Kidney (tissue), 22 donors: ENCODE measurements around the gene UBE2L6. TPM values are rescaled to one million over a fixed set of nuclear protein-coding genes. Genes with fewer than 3 reads are reported as not detected.

Experiments
- DNase-seq, 5 donors: peaks; one replicate each; pipeline ENCODE4 v3.0.0-alpha.2; 2013 to 2020
- FAIRE-seq: peaks from 2 replicates; lab custom pipeline; 2012; peaks lifted over from hg19 to GRCh38; lab: Jason Lieb, UNC
- H3K27ac ChIP-seq, 2 donors: one replicate each; pipeline ENCODE4 v1.7.0; 2013; ENCODE audit warnings: low read depth in 2 of 2, low read length in 2 of 2, inconsistent platforms in 1 of 2
- H3K27me3 ChIP-seq: one replicate; pipeline ENCODE4 v1.7.1; 2013; ENCODE audit warnings: low read length, inconsistent platforms; ENCODE audit not compliant: control insufficient read depth, insufficient read depth
- H3K36me3 ChIP-seq, 3 donors: one replicate each; pipeline versions ENCODE4 v1.7.0 to v1.7.1; 2013; ENCODE audit warnings: low read length in 3 of 3, control low read depth in 1 of 3, inconsistent platforms in 1 of 3; ENCODE audit not compliant: insufficient read depth in 3 of 3, control insufficient read depth in 2 of 3
- H3K4me1 ChIP-seq, 3 donors: one replicate each; pipeline versions ENCODE4 v1.7.0 to v1.7.1; 2013; ENCODE audit warnings: low read length in 3 of 3, inconsistent platforms in 1 of 3, low read depth in 1 of 3; ENCODE audit not compliant: control insufficient read depth in 2 of 3, insufficient read depth in 2 of 3
- H3K4me3 ChIP-seq, 3 donors: one replicate each; pipeline versions ENCODE4 v1.7.0 to v1.8.1; 2013; ENCODE audit warnings: low read length in 3 of 3, control low read depth in 1 of 3, inconsistent platforms in 1 of 3
- H3K9ac ChIP-seq, 3 donors: one replicate each; pipeline versions ENCODE4 v1.7.0 to v1.7.1; 2013; ENCODE audit warnings: low read length in 3 of 3, control low read depth in 1 of 3, inconsistent platforms in 1 of 3
- H3K9me3 ChIP-seq, 3 donors: one replicate each; pipeline versions ENCODE4 v1.7.0 to v1.7.1; 2013; ENCODE audit warnings: low read length in 3 of 3, control low read depth in 1 of 3, inconsistent platforms in 1 of 3; ENCODE audit not compliant: control insufficient read depth in 2 of 3, insufficient read depth in 1 of 3
- intact Hi-C: fragments of 100-400 bp; cut with DNase I; formaldehyde crosslinking; loops from one replicate; pipeline ENCODE4 v1.11.1; 2022
- long read RNA-seq, 10 donors: library from polyadenylated mRNA in 1 of 10; unstranded in 1 of 10; transcript quantifications; one replicate each; pipeline ENCODE4 v2.0.0 and lab custom pipeline, GENCODE V29; 2021 to 2026
- polyA plus RNA-seq: library from polyadenylated mRNA; stranded (reverse); fragments of 350-450 nt; fragmentation: Illumina TruSeq; extraction: RNeasy Lipid Tissue Mini Kit (QIAGEN cat#74804); gene quantifications from one replicate; pipeline ENCODE4 v1.2.3, GENCODE V29; 2014; ENCODE audit warnings: low read depth, low replicate concordance; ENCODE audit not compliant: insufficient read depth
- total RNA-seq: library from RNA; stranded (reverse); fragmentation: NEBNext Ultra II Directional; extraction: Animal tissue kit (Norgen Biotek cat#: 25700); gene quantifications from one replicate; pipeline ENCODE4 v1.2.1, GENCODE V29; 2021
- TF ChIP-seq, protein P1 (sequence below): IDR thresholded peaks from 3 replicates; pipeline ENCODE4 v1.5.1; 2012; ENCODE audit warnings: mild to moderate bottlenecking, moderate library complexity, borderline replicate concordance; ENCODE audit not compliant: insufficient read depth; ENCODE audit errors: extremely low read depth
- donor health status: control.
- donor health status: control.
- donor health status: control.
- donor health status: control.
- donor health status: control.
- donor health status: DM: yes; HTN: yes; CAD: no.
- donor health status: Normal renal cell carcinoma (clear cell type).

UBE2L6 gene
- total RNA-seq (71.4 TPM), polyA plus RNA-seq (73.9 TPM)
- long read RNA-seq, donor 1, transcript UBE2L6-201 (4 exons, 1,354 nt) = major isoform, 14 of 15 reads
- long read RNA-seq, donor 1, partial matches to known transcripts = 0 of 15 reads
- long read RNA-seq, donor 1, other reads (novel, unspliced or antisense) = 0 of 15 reads
- long read RNA-seq, donor 2, transcript UBE2L6-201 (4 exons, 1,354 nt) = major isoform, 21 of 26 reads
- long read RNA-seq, donor 2, partial matches to known transcripts = 0 of 26 reads
- long read RNA-seq, donor 2, other reads (novel, unspliced or antisense) = 0 of 26 reads
- long read RNA-seq, donor 3, transcript UBE2L6-201 (4 exons, 1,354 nt) = major isoform, 24 of 27 reads
- long read RNA-seq, donor 3, partial matches to known transcripts = 0 of 27 reads
- long read RNA-seq, donor 3, other reads (novel, unspliced or antisense) = 0 of 27 reads
- long read RNA-seq, donor 4, transcript UBE2L6-201 (4 exons, 1,354 nt) = major isoform, 11 of 16 reads
- long read RNA-seq, donor 4, partial matches to known transcripts = 0 of 16 reads
- long read RNA-seq, donor 4, other reads (novel, unspliced or antisense) = 0 of 16 reads
- long read RNA-seq, donor 5, partial matches to known transcripts = 8 of 9 reads
- long read RNA-seq, donor 5, other reads (novel, unspliced or antisense) = 0 of 9 reads
- long read RNA-seq, donor 6, transcript UBE2L6-201 (4 exons, 1,354 nt) = major isoform, 26 of 39 reads
- long read RNA-seq, donor 6, partial matches to known transcripts = 12 of 39 reads
- long read RNA-seq, donor 6, other reads (novel, unspliced or antisense) = 0 of 39 reads
- long read RNA-seq, donor 7, transcript UBE2L6-201 (4 exons, 1,354 nt) = major isoform, 59 of 71 reads
- long read RNA-seq, donor 7, partial matches to known transcripts = 2 of 71 reads
- long read RNA-seq, donor 7, other reads (novel, unspliced or antisense) = 5 of 71 reads
- long read RNA-seq, donor 8, transcript UBE2L6-202 (4 exons, 1,573 nt) = minor isoform, 5 of 26 reads
- long read RNA-seq, donor 8, transcript UBE2L6-201 (4 exons, 1,354 nt) = major isoform, 21 of 26 reads
- long read RNA-seq, donor 8, partial matches to known transcripts = 0 of 26 reads
- long read RNA-seq, donor 8, other reads (novel, unspliced or antisense) = 0 of 26 reads
- long read RNA-seq, donor 9, transcript UBE2L6-201 (4 exons, 1,354 nt) = major isoform, 9 of 9 reads
- long read RNA-seq, donor 9, partial matches to known transcripts = 0 of 9 reads
- long read RNA-seq, donor 9, other reads (novel, unspliced or antisense) = 0 of 9 reads
- long read RNA-seq, donor 10, transcript UBE2L6-201 (4 exons, 1,354 nt) = major isoform, 10 of 151 reads
- long read RNA-seq, donor 10, partial matches to known transcripts = 139 of 151 reads
- long read RNA-seq, donor 10, other reads (novel, unspliced or antisense) = 0 of 151 reads

GRCh38 chr11:57567515-57568329 is at the start of gene UBE2L6:
UBE2L6 (minus strand) TSS chr11:57567672; CDS start chr11:57567611, 61 bp downstream.
- Histone ChIP-seq H3K4me1 (peaks cover 0 to 12% (median 0%) of the 10 kb centered on the region in 3 donors), H3K9ac (peak within 1 kb of the TSS; percentile 69 to 80 (median 72)), H3K27me3 (no peaks in the 10 kb centered on the region), H3K36me3 (no peaks in the 10 kb centered on the region), H3K9me3 (no peaks in the 10 kb centered on the region), H3K4me3 (peak within 1 kb of the TSS; percentile 81 to 94 (median 85)), H3K27ac (peak within 1 kb of the TSS; percentile 77 to 88)
- TF ChIP-seq, protein P1, sequence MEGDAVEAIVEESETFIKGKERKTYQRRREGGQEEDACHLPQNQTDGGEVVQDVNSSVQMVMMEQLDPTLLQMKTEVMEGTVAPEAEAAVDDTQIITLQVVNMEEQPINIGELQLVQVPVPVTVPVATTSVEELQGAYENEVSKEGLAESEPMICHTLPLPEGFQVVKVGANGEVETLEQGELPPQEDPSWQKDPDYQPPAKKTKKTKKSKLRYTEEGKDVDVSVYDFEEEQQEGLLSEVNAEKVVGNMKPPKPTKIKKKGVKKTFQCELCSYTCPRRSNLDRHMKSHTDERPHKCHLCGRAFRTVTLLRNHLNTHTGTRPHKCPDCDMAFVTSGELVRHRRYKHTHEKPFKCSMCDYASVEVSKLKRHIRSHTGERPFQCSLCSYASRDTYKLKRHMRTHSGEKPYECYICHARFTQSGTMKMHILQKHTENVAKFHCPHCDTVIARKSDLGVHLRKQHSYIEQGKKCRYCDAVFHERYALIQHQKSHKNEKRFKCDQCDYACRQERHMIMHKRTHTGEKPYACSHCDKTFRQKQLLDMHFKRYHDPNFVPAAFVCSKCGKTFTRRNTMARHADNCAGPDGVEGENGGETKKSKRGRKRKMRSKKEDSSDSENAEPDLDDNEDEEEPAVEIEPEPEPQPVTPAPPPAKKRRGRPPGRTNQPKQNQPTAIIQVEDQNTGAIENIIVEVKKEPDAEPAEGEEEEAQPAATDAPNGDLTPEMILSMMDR = no peak
- intact Hi-C loops = no loop called here
- peak in 4 of 5 donors; percentile 61 to 91 (median 86) for DNase-seq
- no peak for FAIRE-seq

DNA sequence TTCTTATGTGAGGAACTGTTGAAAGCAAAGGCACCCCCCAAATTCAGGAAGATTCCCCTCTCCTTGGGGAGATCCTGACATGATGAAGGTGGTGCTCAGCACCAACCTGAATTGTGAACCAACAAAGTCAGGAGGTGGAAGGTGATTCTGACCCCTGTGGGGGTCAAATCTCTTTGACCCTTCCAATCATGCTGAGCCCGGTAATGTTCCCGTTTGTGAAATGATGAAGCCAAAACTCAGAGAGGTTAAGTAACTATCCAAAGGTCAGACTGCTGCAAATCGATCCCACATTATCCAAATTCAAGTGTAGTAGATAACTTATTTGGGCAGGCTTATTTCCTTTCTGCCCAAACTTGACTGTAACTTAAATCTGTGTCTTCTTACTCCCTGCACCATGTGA is 49.1 kb upstream of the UBE2L6 start:
- Histone ChIP-seq H3K36me3 (peaks cover 2 to 9% (median 3%) of the 10 kb centered on the region in 3 donors), H3K4me3 (no peak overlapping the region), H3K4me1 (no peaks in the 10 kb centered on the region), H3K9ac (no peak overlapping the region), H3K9me3 (peaks cover 0 to 7% (median 0%) of the 10 kb centered on the region in 3 donors), H3K27me3 (no peaks in the 10 kb centered on the region), H3K27ac (no peak overlapping the region)
- intact Hi-C loops = no loop called here
- TF ChIP-seq, protein P1 = no peak
- FAIRE-seq (no peak), DNase-seq (no peak)

DNA sequence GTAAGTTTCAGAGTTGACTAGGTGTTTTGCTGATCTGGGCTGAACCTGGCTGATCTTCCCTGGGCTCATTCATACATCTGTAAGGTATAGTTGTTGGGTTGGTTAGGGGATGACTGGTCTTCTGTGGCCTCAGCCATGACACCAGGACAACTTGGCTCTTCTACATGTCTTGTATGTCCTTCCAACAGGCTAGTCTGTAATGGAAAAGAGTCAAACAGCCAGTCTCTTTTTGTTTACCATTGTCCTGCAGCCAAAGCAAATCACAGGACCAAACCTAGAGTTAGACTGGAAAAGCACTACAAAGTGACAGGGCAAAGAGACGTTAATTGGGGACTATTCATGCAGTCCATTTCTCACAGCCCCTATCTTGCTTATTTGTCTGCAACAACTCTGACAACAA is 47.8 kb upstream of the UBE2L6 start:
- no peaks in the 10 kb centered on the region for H3K27me3 ChIP-seq
- no peak overlapping the region for H3K4me3 ChIP-seq
- intact Hi-C loops = no loop called here
- H3K27ac ChIP-seq = no peak overlapping the region
- TF ChIP-seq, protein P1 = no peak
- DNase-seq = no peak
- peaks cover 0 to 5% (median 0%) of the 10 kb centered on the region in 3 donors for H3K9me3 ChIP-seq
- peaks cover 2 to 9% (median 5%) of the 10 kb centered on the region in 3 donors for H3K36me3 ChIP-seq
- no peaks in the 10 kb centered on the region for H3K4me1 ChIP-seq
- FAIRE-seq = no peak
- H3K9ac ChIP-seq = no peak overlapping the region
